CD4-positive, CD25-positive, alpha-beta regulatory T cell (primary cell): ENCODE results near the gene NLRP12. TPM values are rescaled to one million over a fixed set of nuclear protein-coding genes. Genes with fewer than 3 reads are reported as not detected.

ENCODE experiments used
- ATAC-seq, 2 donors: fragments of 150-1000 bp; cut with Tn5 transposase; one replicate each; pipeline ENCODE4 v1.10.0; 2021; ENCODE audit warnings: low read depth in 2 of 2, moderate number of reproducible peaks in 2 of 2, moderate library complexity in 1 of 2
- DNase-seq, 3 donors: peaks; one replicate each; pipeline versions ENCODE4 v3.0.0 to v3.0.0-alpha.2; 2012 to 2022; ENCODE audit warnings: mixed read lengths in 1 of 3
- H3K27ac ChIP-seq: one replicate; pipeline ENCODE4 v1.7.0; 2013; ENCODE audit warnings: mild to moderate bottlenecking, low read length; ENCODE audit not compliant: insufficient read depth, poor library complexity, severe bottlenecking
- H3K27me3 ChIP-seq: one replicate; pipeline ENCODE4 v1.7.0; 2013; ENCODE audit warnings: low read length; ENCODE audit not compliant: control insufficient read depth, insufficient read depth
- H3K36me3 ChIP-seq: one replicate; pipeline ENCODE4 v1.7.0; 2013; ENCODE audit warnings: mild to moderate bottlenecking, low read length, moderate library complexity; ENCODE audit not compliant: control insufficient read depth, insufficient read depth
- H3K4me1 ChIP-seq: 2 replicates; pipeline ENCODE4 v1.7.0; 2013; ENCODE audit warnings: mild to moderate bottlenecking, low read length; ENCODE audit not compliant: insufficient read depth, control insufficient read depth, poor library complexity, severe bottlenecking
- H3K4me3 ChIP-seq: one replicate; pipeline ENCODE4 v1.7.0; 2013; ENCODE audit warnings: low read depth, mild to moderate bottlenecking, low read length, moderate library complexity
- H3K9me3 ChIP-seq, 2 experiments: 1 replicate in 1 of 2; 2 replicates in 1 of 2; pipeline ENCODE4 v1.7.0; 2013; ENCODE audit warnings: low read length in 2 of 2, mild to moderate bottlenecking in 1 of 2, moderate library complexity in 1 of 2; ENCODE audit not compliant: control insufficient read depth in 2 of 2
- H3K27ac Mint-ChIP-seq, 3 donors: one replicate each; pipeline ENCODE4 v1.8.0; 2020 to 2022; ENCODE audit warnings: mild to moderate bottlenecking in 3 of 3, mixed read lengths in 3 of 3, moderate library complexity in 2 of 3
- H3K27me3 Mint-ChIP-seq: one replicate; pipeline ENCODE4 v1.8.0; 2022; ENCODE audit warnings: mild to moderate bottlenecking, mixed read lengths
- H3K36me3 Mint-ChIP-seq: one replicate; pipeline ENCODE4 v1.8.0; 2020; ENCODE audit warnings: mixed read lengths
- H3K4me1 Mint-ChIP-seq, 4 donors: one replicate each; pipeline ENCODE4 v1.8.0; 2020 to 2022; ENCODE audit warnings: mixed read lengths in 4 of 4, mild to moderate bottlenecking in 1 of 4
- H3K4me3 Mint-ChIP-seq, 4 donors: one replicate each; pipeline ENCODE4 v1.8.0; 2020 to 2022; ENCODE audit warnings: mild to moderate bottlenecking in 4 of 4, mixed read lengths in 4 of 4, moderate library complexity in 3 of 4
- H3K9me3 Mint-ChIP-seq, 7 donors: one replicate each; pipeline ENCODE4 v1.8.0; 2020 to 2022; ENCODE audit warnings: mixed read lengths in 7 of 7, mild to moderate bottlenecking in 3 of 7, moderate library complexity in 2 of 7
- polyA plus RNA-seq, 4 donors: library from polyadenylated mRNA; unstranded; fragments of 300-500 nt; fragmentation: Illumina TruSeq; gene quantifications; one replicate each; pipeline ENCODE4 v1.2.3, GENCODE V29; 2021
- total RNA-seq: library from RNA; stranded (reverse); gene quantifications from one replicate; pipeline ENCODE4 v1.2.3, GENCODE V29; 2022

NLRP12 gene
- total and polyA plus RNA-seq, 5 donors from 2014 or later = not detected

DNA sequence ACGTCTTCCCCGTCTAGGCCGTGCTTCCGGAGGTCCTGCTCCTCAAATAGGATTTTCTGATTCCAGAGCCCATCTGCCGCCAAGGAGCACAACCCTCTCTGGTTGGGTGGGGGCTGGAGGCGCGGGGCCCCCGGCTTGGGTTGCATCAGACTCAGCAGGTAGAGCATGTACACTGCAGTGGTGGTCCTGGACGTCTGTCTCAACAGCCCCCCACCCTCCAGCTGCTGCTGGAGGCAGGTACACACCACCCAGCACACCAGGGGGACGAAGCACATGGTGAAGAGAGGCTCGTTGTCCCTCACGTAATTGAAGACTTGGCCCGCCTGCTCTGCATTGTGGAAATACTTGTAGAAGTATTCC, 13.9 kb downstream of the NLRP12 start:
- H3K4me3 Mint-ChIP-seq = no peak overlapping the region
- no peak overlapping the region for H3K4me3 ChIP-seq
- H3K27ac Mint-ChIP-seq = no peak overlapping the region
- no peaks in the 10 kb centered on the region for H3K9me3 ChIP-seq
- H3K9me3 Mint-ChIP-seq = peaks cover 0 to 3% (median 0%) of the 10 kb centered on the region in 7 donors
- no peaks in the 10 kb centered on the region for H3K27me3 Mint-ChIP-seq
- no peak for ATAC-seq
- H3K36me3 ChIP-seq = no peaks in the 10 kb centered on the region
- no peaks in the 10 kb centered on the region for H3K4me1 ChIP-seq
- DNase-seq = no peak
- no peaks in the 10 kb centered on the region for H3K4me1 Mint-ChIP-seq
- no peaks in the 10 kb centered on the region for H3K27me3 ChIP-seq
- no peaks in the 10 kb centered on the region for H3K36me3 Mint-ChIP-seq
- no peak overlapping the region for H3K27ac ChIP-seq

DNA sequence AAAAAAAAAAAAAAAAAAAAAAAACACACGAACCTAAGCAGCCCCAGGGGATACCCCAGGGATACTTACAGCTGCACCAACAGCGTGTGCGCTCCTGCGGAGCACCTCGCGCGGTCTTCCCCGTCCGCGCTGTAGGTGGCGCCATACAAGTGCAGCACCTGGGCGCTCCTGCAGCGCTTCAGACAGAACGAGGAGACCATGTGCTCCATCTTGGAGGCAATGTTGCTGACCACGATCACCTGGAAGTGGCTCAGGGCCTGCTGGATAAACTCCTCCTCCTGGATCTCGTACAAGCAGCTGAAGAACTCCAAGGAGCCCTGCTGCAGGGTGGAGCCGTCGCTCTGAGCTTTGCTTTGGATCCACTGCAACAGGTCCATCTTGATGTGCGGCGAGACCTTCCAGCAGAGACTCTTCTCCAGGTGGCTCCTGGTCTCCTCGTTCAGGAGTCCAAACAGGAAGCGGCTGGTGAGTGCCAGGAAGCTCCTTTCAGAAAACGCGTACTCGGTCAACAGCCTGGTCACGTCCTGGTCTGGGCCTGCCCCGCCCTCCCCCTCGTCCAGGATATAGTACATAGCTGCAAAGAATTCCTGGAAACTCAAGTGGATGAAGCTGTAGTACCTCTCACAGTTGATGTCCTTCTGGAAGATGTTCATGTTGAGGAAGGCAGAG, 14.5 kb downstream of the NLRP12 start:
- H3K4me1 Mint-ChIP-seq = no peaks in the 10 kb centered on the region

DNA sequence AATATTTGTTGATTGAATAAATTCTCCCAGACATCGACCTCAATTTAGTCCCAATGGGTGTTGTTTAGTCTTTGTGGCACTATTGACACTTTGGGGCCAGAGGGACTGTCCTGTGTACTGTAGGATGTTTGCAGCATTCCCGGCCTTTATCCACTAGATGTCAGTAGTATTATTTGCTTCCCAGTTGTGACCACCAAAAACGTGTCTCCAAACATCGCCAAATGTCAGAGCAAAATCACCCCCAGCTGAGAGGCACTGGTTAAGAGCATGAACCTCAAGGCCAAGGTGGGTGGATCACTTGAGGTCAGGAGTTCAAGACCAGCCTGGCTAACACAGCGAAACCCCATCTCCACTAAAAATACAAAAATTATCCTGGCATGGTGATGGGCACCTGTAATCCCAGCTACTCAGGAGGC, 15.4 kb downstream of the NLRP12 start:
- Histone ChIP-seq H3K36me3 (no peaks in the 10 kb centered on the region), H3K27me3 (no peaks in the 10 kb centered on the region), H3K9me3 (no peaks in the 10 kb centered on the region), H3K27ac (no peak overlapping the region), H3K4me3 (no peak overlapping the region), H3K4me1 (no peaks in the 10 kb centered on the region)
- DNase-seq (no peak), ATAC-seq (no peak)
- no peak overlapping the region for H3K27ac Mint-ChIP-seq
- no peaks in the 10 kb centered on the region for H3K36me3 Mint-ChIP-seq
- H3K9me3 Mint-ChIP-seq = peaks cover 0 to 3% (median 0%) of the 10 kb centered on the region in 7 donors
- no peaks in the 10 kb centered on the region for H3K4me1 Mint-ChIP-seq
- no peaks in the 10 kb centered on the region for H3K27me3 Mint-ChIP-seq
- no peak overlapping the region for H3K4me3 Mint-ChIP-seq

More for the DNA sequence above, 14.5 kb downstream of the NLRP12 start:
- no peaks in the 10 kb centered on the region for H3K27me3 ChIP-seq
- H3K4me3 ChIP-seq = no peak overlapping the region
- H3K27me3 Mint-ChIP-seq = no peaks in the 10 kb centered on the region
- no peak for ATAC-seq
- H3K36me3 Mint-ChIP-seq = no peaks in the 10 kb centered on the region
- H3K9me3 Mint-ChIP-seq = peaks cover 0 to 3% (median 0%) of the 10 kb centered on the region in 7 donors
- H3K9me3 ChIP-seq = no peaks in the 10 kb centered on the region
- no peak for DNase-seq
- no peak overlapping the region for H3K27ac Mint-ChIP-seq
- H3K36me3 ChIP-seq = no peaks in the 10 kb centered on the region
- H3K4me1 ChIP-seq = no peaks in the 10 kb centered on the region
- no peak overlapping the region for H3K27ac ChIP-seq
- no peak overlapping the region for H3K4me3 Mint-ChIP-seq

DNA sequence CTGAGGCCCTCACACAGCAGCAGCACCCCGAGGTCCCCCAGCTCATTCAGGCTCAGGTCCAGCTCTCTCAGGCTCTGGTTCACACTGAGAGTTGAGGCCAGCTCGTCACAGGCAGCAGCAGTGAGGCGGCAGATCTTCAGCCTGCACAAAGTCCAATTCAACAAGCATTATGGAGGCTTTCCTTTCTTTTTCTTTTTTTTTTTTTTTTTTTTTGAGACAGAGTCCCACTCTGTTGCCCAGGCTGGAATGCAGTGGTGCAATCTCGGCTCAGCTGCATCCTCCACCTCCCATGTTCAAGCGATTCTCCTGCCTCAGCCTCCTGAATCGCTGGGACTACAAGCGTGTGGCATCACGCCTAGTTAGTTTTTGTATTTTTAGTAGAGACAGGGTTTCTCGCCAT, 22.9 kb downstream of the NLRP12 start:
- H3K4me1 ChIP-seq = no peaks in the 10 kb centered on the region
- DNase-seq (no peak), ATAC-seq (no peak)
- H3K27ac ChIP-seq = no peak overlapping the region
- H3K4me3 Mint-ChIP-seq = no peak overlapping the region
- H3K9me3 Mint-ChIP-seq = no peaks in the 10 kb centered on the region
- H3K4me1 Mint-ChIP-seq = no peaks in the 10 kb centered on the region
- no peaks in the 10 kb centered on the region for H3K36me3 Mint-ChIP-seq
- H3K4me3 ChIP-seq = no peak overlapping the region
- H3K27me3 ChIP-seq = no peaks in the 10 kb centered on the region
- no peaks in the 10 kb centered on the region for H3K27me3 Mint-ChIP-seq
- no peaks in the 10 kb centered on the region for H3K36me3 ChIP-seq
- no peaks in the 10 kb centered on the region for H3K9me3 ChIP-seq
- H3K27ac Mint-ChIP-seq = no peak overlapping the region

DNA sequence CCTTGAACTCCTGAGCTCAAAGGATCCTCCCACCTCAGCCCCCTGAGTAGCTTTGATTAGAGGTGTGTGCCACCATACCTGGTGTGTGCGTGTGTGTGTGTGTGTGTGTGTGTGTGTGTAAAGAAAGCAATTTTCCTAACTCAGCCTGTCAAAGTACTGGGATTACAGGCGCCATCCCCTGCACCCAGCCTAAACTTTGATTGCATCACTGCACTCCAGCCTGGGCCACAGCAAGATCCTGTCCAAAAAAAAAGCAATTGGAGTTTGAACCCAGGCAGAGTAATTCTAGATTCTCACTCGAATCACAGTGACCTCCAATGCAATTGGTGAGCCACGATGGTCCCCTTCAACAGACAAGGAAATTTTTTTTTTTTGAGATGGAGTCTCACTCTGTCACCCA, 29.1 kb downstream of the NLRP12 start:
- Histone ChIP-seq H3K4me3 (no peak overlapping the region), H3K27ac (no peak overlapping the region), H3K9me3 (no peaks in the 10 kb centered on the region), H3K27me3 (no peaks in the 10 kb centered on the region), H3K36me3 (no peaks in the 10 kb centered on the region), H3K4me1 (no peaks in the 10 kb centered on the region)
- Mint-ChIP-seq H3K27ac (no peak overlapping the region), H3K36me3 (no peaks in the 10 kb centered on the region), H3K4me3 (no peak overlapping the region), H3K4me1 (peaks cover 0 to 4% (median 1%) of the 10 kb centered on the region in 4 donors), H3K27me3 (no peaks in the 10 kb centered on the region), H3K9me3 (no peaks in the 10 kb centered on the region)
- ATAC-seq (no peak), DNase-seq (no peak)

DNA sequence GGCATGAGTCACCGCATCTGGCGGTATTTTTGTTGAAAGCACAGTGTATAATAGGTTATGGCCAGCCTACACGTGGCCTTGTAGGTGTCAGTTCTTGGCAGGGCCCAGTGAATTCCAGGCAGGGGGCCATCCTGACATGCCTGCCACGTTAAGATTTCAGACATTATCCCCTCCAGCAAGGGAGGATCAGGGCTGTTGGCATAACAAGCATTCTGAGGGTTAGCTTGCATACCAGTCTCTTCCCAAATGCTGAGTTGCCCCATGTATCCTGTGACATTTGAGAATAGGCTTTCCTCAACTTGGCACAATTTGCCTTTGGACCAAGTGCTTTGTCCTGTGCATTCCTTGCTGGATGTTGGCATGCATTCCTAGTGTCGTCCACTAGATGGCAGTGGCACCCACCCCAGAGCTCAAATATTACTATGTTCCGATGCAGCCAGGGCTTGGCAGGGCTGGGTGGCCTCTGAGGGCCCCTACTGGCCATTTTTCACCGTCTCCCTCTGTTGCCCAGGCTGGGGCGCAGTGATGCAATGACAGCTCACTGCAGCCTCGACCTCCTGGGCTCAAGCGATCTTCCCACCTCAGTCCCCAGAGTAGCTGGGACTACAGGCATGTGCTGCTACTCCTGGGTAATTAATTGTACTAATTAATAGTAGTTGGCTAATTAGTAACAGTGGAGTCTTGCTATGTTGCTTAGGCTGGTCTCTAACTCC, 31.2 kb downstream of the NLRP12 start:
- H3K27me3 ChIP-seq = no peaks in the 10 kb centered on the region
- no peaks in the 10 kb centered on the region for H3K36me3 Mint-ChIP-seq
- H3K4me3 Mint-ChIP-seq = no peak overlapping the region
- DNase-seq (peak; percentile 47 to 79 (median 70)), ATAC-seq (peak; percentile 94 to 95)
- no peak overlapping the region for H3K27ac Mint-ChIP-seq
- H3K36me3 ChIP-seq = no peaks in the 10 kb centered on the region
- H3K27me3 Mint-ChIP-seq = no peaks in the 10 kb centered on the region
- H3K27ac ChIP-seq = no peak overlapping the region
- H3K4me3 ChIP-seq = no peak overlapping the region
- peaks cover 0 to 4% (median 1%) of the 10 kb centered on the region in 4 donors for H3K4me1 Mint-ChIP-seq
- H3K9me3 Mint-ChIP-seq = no peaks in the 10 kb centered on the region
- no peaks in the 10 kb centered on the region for H3K9me3 ChIP-seq
- H3K4me1 ChIP-seq = no peaks in the 10 kb centered on the region

DNA sequence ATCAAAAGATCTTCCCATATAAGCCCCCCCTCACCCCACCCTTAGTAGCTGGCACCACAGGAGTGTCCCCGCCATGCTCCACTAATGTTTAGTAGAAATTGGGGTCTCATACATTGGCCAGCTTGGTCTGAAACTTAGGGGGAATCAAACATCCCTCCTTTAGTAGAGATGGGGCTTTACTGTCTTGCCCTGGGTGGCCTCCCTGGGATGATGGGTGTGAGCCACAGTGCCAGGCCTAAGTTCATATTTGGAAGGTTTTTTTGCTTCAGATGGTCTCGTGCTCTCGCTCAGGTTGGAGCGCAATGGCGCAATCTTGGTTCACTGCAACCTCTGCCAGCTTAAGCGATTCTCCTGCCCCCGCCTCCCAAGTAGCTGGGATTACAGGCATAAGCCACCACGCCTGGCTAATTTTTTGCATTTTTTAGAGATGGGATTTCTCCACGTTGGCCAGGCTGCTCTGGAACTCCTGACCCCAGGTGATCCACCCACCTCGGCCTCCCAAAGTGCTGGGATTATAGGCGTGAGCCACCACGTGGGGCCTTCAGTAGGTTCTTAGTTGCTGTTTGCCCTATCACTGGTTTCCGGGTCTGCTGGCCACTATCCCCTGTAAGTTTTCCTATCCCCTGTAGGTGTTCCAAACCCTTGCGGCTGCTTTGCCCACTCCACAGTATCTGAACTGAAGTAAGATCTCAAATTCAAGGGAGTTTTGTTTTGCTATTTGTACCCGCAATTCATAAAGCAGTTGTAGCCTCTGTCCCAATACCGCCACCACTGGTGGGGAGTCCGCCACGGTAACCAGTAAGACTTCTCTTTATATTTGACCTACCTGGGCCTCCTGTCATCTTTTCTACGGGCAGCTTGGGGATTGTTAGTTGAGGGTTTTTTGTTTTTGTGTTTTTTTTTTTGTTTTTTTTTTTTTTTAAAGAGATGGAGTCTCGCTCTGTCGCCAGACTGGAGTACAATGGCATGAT, 34.1 kb downstream of the NLRP12 start:
- H3K4me1 ChIP-seq = no peaks in the 10 kb centered on the region
- Mint-ChIP-seq H3K27ac (no peak overlapping the region), H3K9me3 (no peaks in the 10 kb centered on the region), H3K27me3 (no peaks in the 10 kb centered on the region), H3K4me1 (peaks cover 0 to 4% (median 1%) of the 10 kb centered on the region in 4 donors), H3K4me3 (no peak overlapping the region), H3K36me3 (no peaks in the 10 kb centered on the region)
- no peak overlapping the region for H3K27ac ChIP-seq
- no peak overlapping the region for H3K4me3 ChIP-seq
- ATAC-seq = no peak
- H3K27me3 ChIP-seq = no peaks in the 10 kb centered on the region
- no peaks in the 10 kb centered on the region for H3K36me3 ChIP-seq
- H3K9me3 ChIP-seq = no peaks in the 10 kb centered on the region
- DNase-seq = no peak
